ENCODE results near the gene CAMTA2. TPM values are rescaled to one million over a fixed set of nuclear protein-coding genes. Genes with fewer than 3 reads are reported as not detected.
"Not testable (repeated sequence)": the region's sequence is repeated elsewhere in the genome, so short reads cannot be mapped to it uniquely, and the experiment has no call there.

Gene CAMTA2
- total RNA-seq, 1 experiment from 2014 or later: 9.2 TPM

- TF ChIP-seq AR (CRISPR knock-in tag; IDR thresholded peaks at IDR 0.05) (no peak), GTF2I (CRISPR knock-in tag; conservative IDR thresholded peaks at IDR 0.05) (no peak), EMX1 (CRISPR knock-in tag; IDR thresholded peaks at IDR 0.05) (no peak), STAT6 (CRISPR knock-in tag; conservative IDR thresholded peaks at IDR 0.05; ENCODE audit: low read depth) (no peak)
These were observed 55.5 kb downstream of the CAMTA2 start, which contains the start of gene GP1BA (continued) for GRCh38 chr17:4931963-4932362.

- H3K9me3 Mint-ChIP-seq: no peaks in the 10 kb centered on the region
- no peak for DNase-seq (ENCODE audit: low spot score)
- no peak for TF ChIP-seq USF2 (CRISPR knock-in tag; IDR thresholded peaks at IDR 0.05)
- no peak for TF ChIP-seq PRRX2 (CRISPR knock-in tag; IDR thresholded peaks at IDR 0.05)
- TF ChIP-seq GABPB1 (CRISPR knock-in tag; IDR thresholded peaks at IDR 0.05): no peak
- TF ChIP-seq ETV6 (CRISPR knock-in tag; IDR thresholded peaks at IDR 0.05): no peak
- no peak for TF ChIP-seq E2F4 (CRISPR knock-in tag; IDR thresholded peaks at IDR 0.05; ENCODE audit: borderline replicate concordance, low read depth)
- TF ChIP-seq NR2C2 (CRISPR knock-in tag; IDR thresholded peaks at IDR 0.05): no peak
- no peak for TF ChIP-seq RELA (CRISPR knock-in tag; IDR thresholded peaks at IDR 0.05; ENCODE audit: borderline replicate concordance)
- no peak for TF ChIP-seq ATF2 (CRISPR knock-in tag; IDR thresholded peaks at IDR 0.05; ENCODE audit: borderline replicate concordance, low read depth)
- TF ChIP-seq SOX15 (CRISPR knock-in tag; IDR thresholded peaks at IDR 0.05): no peak
- no peak for TF ChIP-seq SMAD4 (CRISPR knock-in tag; IDR thresholded peaks at IDR 0.05)
- no peak for TF ChIP-seq ZBTB21 (CRISPR knock-in tag; IDR thresholded peaks at IDR 0.05; ENCODE audit: borderline replicate concordance)
- TF ChIP-seq NR1H2 (CRISPR knock-in tag; IDR thresholded peaks at IDR 0.05): no peak
- no peak for TF ChIP-seq ZNF219 (CRISPR knock-in tag; IDR thresholded peaks at IDR 0.05; ENCODE audit: borderline replicate concordance)
- TF ChIP-seq ZNF263 (CRISPR knock-in tag; IDR thresholded peaks at IDR 0.05; ENCODE audit: low read depth): no peak
- no peak for TF ChIP-seq USF1 (CRISPR knock-in tag; IDR thresholded peaks at IDR 0.05)
- no peak for TF ChIP-seq ZNF121 (CRISPR knock-in tag; IDR thresholded peaks at IDR 0.05)
- H3K4me1 Mint-ChIP-seq: peaks cover under 1% of the 10 kb centered on the region
- ChIA-PET CTCF (interaction anchor here (0.5 kb wide), 1 partner anchor 20 kb away, joined by 4 read pairs; no protein-coding TSS in a partner anchor), POLR2A (no interaction called here)
- no peaks in the 10 kb centered on the region for H3K27me3 Mint-ChIP-seq (ENCODE audit: low read depth)
- H3K27ac Mint-ChIP-seq: no peak overlapping the region
- H3K4me3 Mint-ChIP-seq: no peak overlapping the region
- 0 out of 2 replicates have a peak, but pooled peaks cover 5% of the 10 kb centered on the region for H3K36me3 Mint-ChIP-seq
- no peak for ATAC-seq
These were observed 58.6 kb downstream of the CAMTA2 start for GRCh38 chr17:4928881-4929280.

GRCh38 chr17:4926577-4927335, 60.7 kb downstream of the CAMTA2 start:
- POLR2A ChIA-PET: interaction anchor here (0.6 to 1.3 kb wide), 2 partner anchors 27 to 41 kb away, joined by 3 to 12 read pairs; partner anchors contain the start of gene C17orf107
- H3K4me1 Mint-ChIP-seq; H3K36me3 Mint-ChIP-seq; ATAC-seq; H3K4me3 Mint-ChIP-seq; H3K27me3 Mint-ChIP-seq (ENCODE audit: low read depth); DNase-seq (ENCODE audit: low spot score); H3K9me3 Mint-ChIP-seq: not testable (repeated sequence)
- CTCF ChIA-PET: interaction anchor here (2.3 kb wide), 1 partner anchor 18 kb away, joined by 11 read pairs; no protein-coding TSS in a partner anchor
- peak overlapping the region; percentile 11; the same call in 1 of the 2 replicates for H3K27ac Mint-ChIP-seq
